Adrenal gland (tissue), 12 donors: ENCODE measurements around the gene KIRREL2. TPM values are rescaled to one million over a fixed set of nuclear protein-coding genes. Genes with fewer than 3 reads are reported as not detected.

ENCODE experiments used
- DNase-seq, 7 donors: peaks; one replicate each; pipeline ENCODE4 v3.0.0-alpha.2; 2019 to 2020
- H3K27ac ChIP-seq, 5 donors: fragments of 200-600 bp; sonication (generic) in 4 of 5; 1 replicate in 3 of 5; 2 replicates in 2 of 5; pipeline versions ENCODE4 v1.5.1 to v1.8.0; 2016 to 2020; ENCODE audit warnings: mild to moderate bottlenecking in 1 of 5
- H3K27me3 ChIP-seq: fragments of 200-600 bp; 2 replicates; pipeline ENCODE4 v1.8.0; 2021
- H3K36me3 ChIP-seq, 2 donors: fragments of 200-600 bp; replicated peaks in 1 of 2; 1 replicate in 1 of 2; 2 replicates in 1 of 2; pipeline versions ENCODE4 v1.5.1 to v1.8.0; 2018 to 2022
- H3K4me1 ChIP-seq, 2 donors: fragments of 200-600 bp; replicated peaks in 1 of 2; 1 replicate in 1 of 2; 2 replicates in 1 of 2; pipeline versions ENCODE4 v1.5.1 to v1.8.0; 2018 to 2021
- H3K4me3 ChIP-seq, 4 donors: fragments of 200-600 bp; sonication (generic) in 3 of 4; one replicate each; pipeline ENCODE4 v1.5.1; 2016 to 2018
- H3K9me3 ChIP-seq, 3 donors: fragments of 200-600 bp; sonication (generic) in 1 of 3; replicated peaks in 1 of 3; 1 replicate in 2 of 3; 2 replicates in 1 of 3; pipeline versions ENCODE4 v1.5.1 to v1.8.0; 2016 to 2021
- CTCF ChIP-seq, 6 experiments: fragments of 450-650 bp in 4 of 6; fragments of 200-600 bp in 2 of 6; sonication (generic) in 1 of 6; IDR thresholded peaks; 1 replicate in 5 of 6; 2 replicates in 1 of 6; pipeline versions ENCODE4 v1.5.1 to v1.8.0; 2016 to 2021; ENCODE audit warnings: antibody characterized with exemption in 6 of 6, mild to moderate bottlenecking in 2 of 6, moderate library complexity in 1 of 6
- POLR2A ChIP-seq, 2 donors: fragments of 450-650 bp; IDR thresholded peaks; one replicate each; pipeline ENCODE4 v1.6.1; 2017; ENCODE audit warnings: antibody characterized with exemption in 2 of 2, mild to moderate bottlenecking in 2 of 2, moderate library complexity in 1 of 2
- WGBS, 4 donors: extraction: QIAGEN DNeasy Blood & Tissue Kit in 2 of 4; methylation state at CpG; one replicate each; pipeline versions ENCODE4 v1.1.5 to v1.1.7; 2013 to 2017; 5-methylcytosine and 5-hydroxymethylcytosine counted together
- intact Hi-C, 2 donors: fragments of 100-400 bp; cut with DNase I; formaldehyde crosslinking; loops; one replicate each; pipeline versions ENCODE4 v1.14.1 to v1.15.0; 2022 to 2023
- polyA plus RNA-seq, 3 donors: library from polyadenylated mRNA; stranded (reverse); fragments of 200-250 nt in 2 of 3; fragments of 350-450 nt in 1 of 3; fragmentation: Illumina TruSeq in 1 of 3; extraction: RNeasy Lipid Tissue Mini Kit (QIAGEN cat#74804) in 1 of 3; gene quantifications; one replicate each; pipeline ENCODE4 v1.2.3, GENCODE V29; 2013 to 2014
- total RNA-seq, 9 donors: library from RNA; depleted of rRNA in 4 of 9; stranded (reverse); fragments of >200 nt in 4 of 9; fragments of 120-200 nt in 1 of 9; fragmentation: NEBNext Ultra II Directional in 1 of 9; extraction: Animal tissue kit (Norgen Biotek cat#: 25700) in 1 of 9; gene quantifications; one replicate each; pipeline versions ENCODE4 v1.1.0 to v1.2.4, GENCODE V29; 2013 to 2023
- donor health status: healthy with polysubstance abuse.
- donor health status: Bipolar disorder and iron deficiency.
- donor health status: DM: yes; HTN: yes; CAD: no.
- donor health status: DM: no; HTN: no; CAD: no.
- donor health status: DM: no; HTN: no; CAD: no.
- donor health status: DM: yes; HTN: yes; CAD: no.

The KIRREL2 gene
- total and polyA plus RNA-seq, 12 donors = 0.03 to 0.32 (median 0.14) TPM; not detected in 5

GRCh38 chr19:35848919-35849505 is 7.7 kb upstream of the KIRREL2 start:
- intact Hi-C loops = loop anchor here in 1 of 2 donors (5.0 kb wide), 1 partner anchor 52 kb away; no protein-coding TSS in a partner anchor
- H3K9me3 ChIP-seq = no peaks in the 10 kb centered on the region
- H3K4me1 ChIP-seq = peaks cover 0 to 7% of the 10 kb centered on the region in 2 donors
- no peak for DNase-seq
- no peak overlapping the region for H3K4me3 ChIP-seq
- H3K27ac ChIP-seq = no peak overlapping the region
- TF ChIP-seq CTCF (IDR thresholded peaks at IDR 0.05) = no peak
- no peak for TF ChIP-seq POLR2A (IDR thresholded peaks at IDR 0.05)
- H3K36me3 ChIP-seq = no peaks in the 10 kb centered on the region
- peaks cover 72% of the 10 kb centered on the region for H3K27me3 ChIP-seq
- 77 to 100% (median 86%) methylated on average over 1 to 18 of the region's 18 CpGs for WGBS, 4 donors

- TF ChIP-seq POLR2A (IDR thresholded peaks at IDR 0.05) (no peak), CTCF (IDR thresholded peaks at IDR 0.05) (no peak)
- WGBS, 4 donors = 38 to 52% (median 43%) methylated on average over 10 to 32 of the region's 32 CpGs
- H3K9me3 ChIP-seq = no peaks in the 10 kb centered on the region
- H3K27ac ChIP-seq = no peak overlapping the region
- DNase-seq = no peak
- no peak overlapping the region for H3K4me3 ChIP-seq
- intact Hi-C loops = no loop called here
- H3K36me3 ChIP-seq = no peaks in the 10 kb centered on the region
- peaks cover 0 to 3% of the 10 kb centered on the region in 2 donors for H3K4me1 ChIP-seq
- peaks cover 62% of the 10 kb centered on the region for H3K27me3 ChIP-seq
Measured at GRCh38 chr19:35851213-35852028, 5.3 kb upstream of the KIRREL2 start.

GRCh38 chr19:35852029-35852780 is 4.5 kb upstream of the KIRREL2 start, which contains the start of gene NPHS1:
TSS of gene NPHS1 (minus strand) at chr19:35852504. CDS start at chr19:35851837, 667 bp downstream.
- no peak for DNase-seq
- Histone ChIP-seq H3K4me1 (peaks cover 0 to 7% of the 10 kb centered on the region in 2 donors), H3K27ac (no peak within 1 kb of the TSS), H3K27me3 (peaks cover 67% of the 10 kb centered on the region), H3K36me3 (no peaks in the 10 kb centered on the region), H3K9me3 (no peaks in the 10 kb centered on the region), H3K4me3 (no peak within 1 kb of the TSS)
- intact Hi-C loops = no loop called here
- TF ChIP-seq POLR2A (IDR thresholded peaks at IDR 0.05) = no peak
- TF ChIP-seq CTCF (IDR thresholded peaks at IDR 0.05) = no peak
- 55 to 73% (median 63%) methylated on average over 8 to 9 of the region's 9 CpGs for WGBS, 4 donors
